ENCODE measurements around the gene MAK. TPM values are rescaled to one million over a fixed set of nuclear protein-coding genes. Genes with fewer than 3 reads are reported as not detected.

Gene MAK
- total RNA-seq, 1 experiment from 2014 or later = 0.20 TPM

- no peaks in the 10 kb centered on the region for H3K79me1 ChIP-seq (ENCODE audit: insufficient read depth, low read depth, low read length, poor library complexity, severe bottlenecking)
- H3K27ac ChIP-seq (ENCODE audit: insufficient read length, low read depth, low read length) = peak overlapping the region; percentile 11
- H3K18ac ChIP-seq (ENCODE audit: insufficient read length, low read depth, low read length) = peak overlapping the region; percentile 6
- no peak overlapping the region for H2BK20ac ChIP-seq (ENCODE audit: low read depth, low read length, poor library complexity, severe bottlenecking)
- H3T11ph ChIP-seq (ENCODE audit: low read length) = no peak overlapping the region
- H3K4me2 ChIP-seq (ENCODE audit: insufficient read depth, insufficient read length, low read length) = peak overlapping the region; percentile 39
- 0 out of 2 replicates have a peak, but pooled peaks cover 2% of the 10 kb centered on the region for H3K4me1 ChIP-seq (ENCODE audit: insufficient read depth, low read length)
- no peak overlapping the region for H3K56ac ChIP-seq (ENCODE audit: insufficient read length, low read depth, low read length)
- H2AFZ ChIP-seq (ENCODE audit: low read length) = no peak overlapping the region
- no peak overlapping the region for H2BK12ac ChIP-seq (ENCODE audit: insufficient read length, low read depth, low read length)
- no CpG with 5 or more reads among the region's 6 CpGs for WGBS (ENCODE audit: extremely low coverage, insufficient read length, low lambda C conversion rate)
- no peaks in the 10 kb centered on the region for H4K20me1 ChIP-seq (ENCODE audit: control insufficient read depth, insufficient read depth, insufficient read length)
- peak overlapping the region; percentile 2; the same call in 1 of the 2 replicates for H3K14ac ChIP-seq (ENCODE audit: insufficient read depth, low read length)
- no peak overlapping the region for H4K8ac ChIP-seq (replicated peaks; ENCODE audit: insufficient read length, low read depth, low read length)
- peaks cover 9% of the 10 kb centered on the region for H3K23me2 ChIP-seq (ENCODE audit: insufficient read length, low read depth, low read length, poor library complexity, severe bottlenecking)
- H2AK5ac ChIP-seq (ENCODE audit: insufficient read length, low read length) = no peak overlapping the region
- H3K4ac ChIP-seq (ENCODE audit: low read depth, low read length) = no peak overlapping the region
- Mint-ChIP-seq H3K9me3 (peaks cover 3 to 7% of the 10 kb centered on the region in 2 experiments; a peak in 3 of 5 replicates), H3K27me3 (ENCODE audit: low read depth) (no peaks in the 10 kb centered on the region; the same call in 1 of the 2 replicates), H3K27ac (peak overlapping the region; percentile 96 to 99 (median 98)), H3K4me3 (peak overlapping the region; percentile 90 to 96), H3K4me1 (peaks cover 19 to 23% of the 10 kb centered on the region in 2 experiments), H3K36me3 (ENCODE audit: insufficient read depth in 1 of 3, low read depth in 3 of 3) (peaks cover 10 to 38% (median 37%) of the 10 kb centered on the region in 3 experiments)
- H3K9me3 ChIP-seq (ENCODE audit: control insufficient read depth, low read depth, low read length) = no peaks in the 10 kb centered on the region
- no peak overlapping the region for H4K5ac ChIP-seq (ENCODE audit: insufficient read length, low read depth, low read length)
- H4K91ac ChIP-seq (ENCODE audit: insufficient read length, low read depth, low read length) = no peak overlapping the region
- H2BK15ac ChIP-seq (ENCODE audit: low read depth, low read length) = no peak overlapping the region
- H3K27me3 ChIP-seq (ENCODE audit: insufficient read depth, low read length) = no peaks in the 10 kb centered on the region
- H2BK5ac ChIP-seq (ENCODE audit: insufficient read length, low read length) = no peak overlapping the region
- H3K79me2 ChIP-seq (ENCODE audit: insufficient read depth, low read length) = no peaks in the 10 kb centered on the region
- no peak overlapping the region for H3K23ac ChIP-seq (ENCODE audit: insufficient read length, low read depth, low read length)
- DNase-seq = no peak
- peak overlapping the region; percentile 11 for H3K9ac ChIP-seq (ENCODE audit: extremely low read depth, insufficient read length, low read length)
- no peak for TF ChIP-seq CTCF (conservative IDR thresholded peaks at IDR 0.05)
- no peak overlapping the region for H2BK120ac ChIP-seq (ENCODE audit: low read depth, low read length, poor library complexity, severe bottlenecking)
Observed at GRCh38 chr6:10722570-10722819, 115.8 kb downstream of the MAK start.
